Activated naive CD4-positive, alpha-beta T cell (primary cell): Measurements from ENCODE around the gene IQGAP2.

Source experiments
- DNase-seq, 4 experiments: peaks; one replicate each; lab custom pipeline; 2025; lab: John Stamatoyannopoulos, UW

The IQGAP2 gene

GRCh38 chr5:76688836-76689235, 285.8 kb downstream of the IQGAP2 start:
- DNase-seq: no peak

- no peak for DNase-seq
These were observed 286.4 kb downstream of the IQGAP2 start for GRCh38 chr5:76689321-76690036.

- DNase-seq: no peak
These were observed 287.1 kb downstream of the IQGAP2 start for GRCh38 chr5:76690037-76690679.

- no peak for DNase-seq
These were observed 287.8 kb downstream of the IQGAP2 start for GRCh38 chr5:76690704-76691466.

- no peak for DNase-seq
These were observed 288.6 kb downstream of the IQGAP2 start for GRCh38 chr5:76691467-76692273.

- DNase-seq: no peak
These were observed 289.1 kb downstream of the IQGAP2 start for GRCh38 chr5:76692274-76692540.

- no peak for DNase-seq
These were observed 289.6 kb downstream of the IQGAP2 start for GRCh38 chr5:76692651-76693050.

- no peak for DNase-seq
These were observed 290.1 kb downstream of the IQGAP2 start for GRCh38 chr5:76693141-76693540.

- DNase-seq: no peak
These were observed 291.2 kb downstream of the IQGAP2 start for GRCh38 chr5:76694317-76694716.

- DNase-seq: no peak
These were observed 292.3 kb downstream of the IQGAP2 start for GRCh38 chr5:76695346-76695745.

- no peak for DNase-seq
These were observed 293.2 kb downstream of the IQGAP2 start for GRCh38 chr5:76696251-76696650.

GRCh38 chr5:76697670-76698069, 294.6 kb downstream of the IQGAP2 start:
- DNase-seq: no peak

GRCh38 chr5:76700571-76700970, 297.5 kb downstream of the IQGAP2 start:
- DNase-seq: no peak

GRCh38 chr5:76701298-76701697, 298.2 kb downstream of the IQGAP2 start:
- DNase-seq: no peak

GRCh38 chr5:76703707-76704106, 300.6 kb downstream of the IQGAP2 start:
- DNase-seq: no peak

GRCh38 chr5:76704131-76704663, 301.1 kb downstream of the IQGAP2 start:
- no peak for DNase-seq

GRCh38 chr5:76705574-76705973, 302.5 kb downstream of the IQGAP2 start:
- no peak for DNase-seq

GRCh38 chr5:76709762-76710161, 306.7 kb downstream of the IQGAP2 start:
- no peak for DNase-seq

- no peak for DNase-seq
These were observed 307.9 kb downstream of the IQGAP2 start for GRCh38 chr5:76710991-76711390.

- DNase-seq: no peak
These were observed 311.8 kb downstream of the IQGAP2 start for GRCh38 chr5:76714751-76715485.

GRCh38 chr5:76715486-76715735, 312.3 kb downstream of the IQGAP2 start:
- DNase-seq: no peak
